ENCODE data around the gene TNRC18.

DNA sequence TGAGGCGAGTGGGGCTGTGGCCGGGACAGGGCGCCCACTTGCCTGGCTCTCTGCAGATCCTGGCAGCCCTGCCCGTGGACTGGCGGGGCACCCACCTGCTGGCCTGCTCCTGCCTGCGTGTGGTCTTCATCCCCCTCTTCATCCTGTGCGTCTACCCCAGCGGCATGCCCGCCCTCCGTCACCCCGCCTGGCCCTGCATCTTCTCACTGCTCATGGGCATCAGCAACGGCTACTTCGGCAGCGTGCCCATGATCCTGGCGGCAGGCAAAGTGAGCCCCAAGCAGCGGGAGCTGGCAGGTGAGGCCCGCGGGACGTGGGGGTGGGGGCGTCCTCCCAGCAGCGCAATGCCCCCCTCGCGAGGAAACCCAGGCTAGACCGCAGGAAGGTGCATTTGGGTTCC is 123.3 kb downstream of the TNRC18 start:
- TF ChIP-seq, protein P1, sequence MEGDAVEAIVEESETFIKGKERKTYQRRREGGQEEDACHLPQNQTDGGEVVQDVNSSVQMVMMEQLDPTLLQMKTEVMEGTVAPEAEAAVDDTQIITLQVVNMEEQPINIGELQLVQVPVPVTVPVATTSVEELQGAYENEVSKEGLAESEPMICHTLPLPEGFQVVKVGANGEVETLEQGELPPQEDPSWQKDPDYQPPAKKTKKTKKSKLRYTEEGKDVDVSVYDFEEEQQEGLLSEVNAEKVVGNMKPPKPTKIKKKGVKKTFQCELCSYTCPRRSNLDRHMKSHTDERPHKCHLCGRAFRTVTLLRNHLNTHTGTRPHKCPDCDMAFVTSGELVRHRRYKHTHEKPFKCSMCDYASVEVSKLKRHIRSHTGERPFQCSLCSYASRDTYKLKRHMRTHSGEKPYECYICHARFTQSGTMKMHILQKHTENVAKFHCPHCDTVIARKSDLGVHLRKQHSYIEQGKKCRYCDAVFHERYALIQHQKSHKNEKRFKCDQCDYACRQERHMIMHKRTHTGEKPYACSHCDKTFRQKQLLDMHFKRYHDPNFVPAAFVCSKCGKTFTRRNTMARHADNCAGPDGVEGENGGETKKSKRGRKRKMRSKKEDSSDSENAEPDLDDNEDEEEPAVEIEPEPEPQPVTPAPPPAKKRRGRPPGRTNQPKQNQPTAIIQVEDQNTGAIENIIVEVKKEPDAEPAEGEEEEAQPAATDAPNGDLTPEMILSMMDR (IDR thresholded peaks at IDR 0.05; ENCODE audit: borderline replicate concordance, extremely low read depth, low read length, poor library complexity, severe bottlenecking), result no peak
- TF ChIP-seq EZH2 (IDR thresholded peaks at IDR 0.05; ENCODE audit: borderline replicate concordance, low read depth, low read length, severe bottlenecking), result no peak

Data from DND-41 (cell line).